Measurements from ENCODE around the gene HNRNPLL. TPM values are rescaled to one million over a fixed set of nuclear protein-coding genes. Genes with fewer than 3 reads are reported as not detected.

HNRNPLL gene
- total and polyA plus RNA-seq, 4 donors, result 7.7 to 18.3 (median 13.1) TPM

DNA sequence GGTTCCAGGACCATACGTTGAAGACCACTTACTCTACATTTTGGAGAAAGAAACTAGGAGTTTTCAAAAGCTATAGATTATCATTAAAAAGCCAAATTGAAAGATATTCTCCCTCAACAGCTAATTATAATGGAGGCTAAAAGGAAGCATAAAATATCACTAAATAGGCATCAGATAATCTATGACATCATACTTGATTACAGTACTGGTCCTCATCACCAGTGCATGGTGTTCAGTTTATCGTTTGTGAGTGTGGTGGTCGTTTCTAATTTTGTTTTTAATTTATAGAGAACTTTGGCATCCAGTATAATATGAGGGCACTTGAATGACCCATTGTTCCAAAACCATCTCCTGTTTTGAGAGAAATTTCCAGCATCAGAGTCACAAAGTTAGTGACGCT, 80.9 kb downstream of the HNRNPLL start:
- no peaks in the 10 kb centered on the region for H3K9me3 ChIP-seq (ENCODE audit: control insufficient read depth in 4 of 4, low read length in 3 of 4)
- H3K27ac ChIP-seq (ENCODE audit: low read depth in 1 of 2, low read length in 2 of 2), result no peak overlapping the region
- H3K4me3 ChIP-seq (ENCODE audit: low read depth in 1 of 3, low read length in 3 of 3), result no peak overlapping the region
- 90% methylated on average over 4 of the region's 4 CpGs for WGBS
- H3K9ac ChIP-seq (ENCODE audit: low read depth in 1 of 2, low read length in 2 of 2), result no peak overlapping the region
- H3K4me1 ChIP-seq (ENCODE audit: control insufficient read depth in 4 of 4, insufficient read depth in 4 of 4, low read length in 3 of 4), result no peaks in the 10 kb centered on the region
- no peaks in the 10 kb centered on the region for H3K27me3 ChIP-seq (ENCODE audit: control insufficient read depth in 4 of 4, insufficient read depth in 4 of 4, low read length in 3 of 4)
- H3K36me3 ChIP-seq (ENCODE audit: control insufficient read depth in 4 of 4, insufficient read depth in 3 of 4, low read depth in 1 of 4, low read length in 3 of 4), result no peaks in the 10 kb centered on the region
- DNase-seq (ENCODE audit: low spot score), result no peak
- TF ChIP-seq, protein P1, sequence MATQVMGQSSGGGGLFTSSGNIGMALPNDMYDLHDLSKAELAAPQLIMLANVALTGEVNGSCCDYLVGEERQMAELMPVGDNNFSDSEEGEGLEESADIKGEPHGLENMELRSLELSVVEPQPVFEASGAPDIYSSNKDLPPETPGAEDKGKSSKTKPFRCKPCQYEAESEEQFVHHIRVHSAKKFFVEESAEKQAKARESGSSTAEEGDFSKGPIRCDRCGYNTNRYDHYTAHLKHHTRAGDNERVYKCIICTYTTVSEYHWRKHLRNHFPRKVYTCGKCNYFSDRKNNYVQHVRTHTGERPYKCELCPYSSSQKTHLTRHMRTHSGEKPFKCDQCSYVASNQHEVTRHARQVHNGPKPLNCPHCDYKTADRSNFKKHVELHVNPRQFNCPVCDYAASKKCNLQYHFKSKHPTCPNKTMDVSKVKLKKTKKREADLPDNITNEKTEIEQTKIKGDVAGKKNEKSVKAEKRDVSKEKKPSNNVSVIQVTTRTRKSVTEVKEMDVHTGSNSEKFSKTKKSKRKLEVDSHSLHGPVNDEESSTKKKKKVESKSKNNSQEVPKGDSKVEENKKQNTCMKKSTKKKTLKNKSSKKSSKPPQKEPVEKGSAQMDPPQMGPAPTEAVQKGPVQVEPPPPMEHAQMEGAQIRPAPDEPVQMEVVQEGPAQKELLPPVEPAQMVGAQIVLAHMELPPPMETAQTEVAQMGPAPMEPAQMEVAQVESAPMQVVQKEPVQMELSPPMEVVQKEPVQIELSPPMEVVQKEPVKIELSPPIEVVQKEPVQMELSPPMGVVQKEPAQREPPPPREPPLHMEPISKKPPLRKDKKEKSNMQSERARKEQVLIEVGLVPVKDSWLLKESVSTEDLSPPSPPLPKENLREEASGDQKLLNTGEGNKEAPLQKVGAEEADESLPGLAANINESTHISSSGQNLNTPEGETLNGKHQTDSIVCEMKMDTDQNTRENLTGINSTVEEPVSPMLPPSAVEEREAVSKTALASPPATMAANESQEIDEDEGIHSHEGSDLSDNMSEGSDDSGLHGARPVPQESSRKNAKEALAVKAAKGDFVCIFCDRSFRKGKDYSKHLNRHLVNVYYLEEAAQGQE (IDR thresholded peaks at IDR 0.05), result no peak
- no peak for TF ChIP-seq GABPA (IDR thresholded peaks at IDR 0.05 in 1 of 2, conservative IDR thresholded peaks at IDR 0.05 in 1 of 2)
- no peak for TF ChIP-seq NR2F2 (IDR thresholded peaks at IDR 0.05)
- TF ChIP-seq ATF3 (IDR thresholded peaks at IDR 0.05), result no peak
- no peak for TF ChIP-seq RXRA (IDR thresholded peaks at IDR 0.05)
- TF ChIP-seq EGR1 (IDR thresholded peaks at IDR 0.05; ENCODE audit: low read depth in 2 of 2), result no peak
- no peak for TF ChIP-seq CTCF (IDR thresholded peaks at IDR 0.05; ENCODE audit: low read depth, low read length, missing input control)
- TF ChIP-seq YY1 (IDR thresholded peaks at IDR 0.05), result no peak
- TF ChIP-seq FOXA1 (IDR thresholded peaks at IDR 0.05), result no peak
- no peak for TF ChIP-seq ZBTB33 (IDR thresholded peaks at IDR 0.05)
- TF ChIP-seq FOXA2 (IDR thresholded peaks at IDR 0.05), result no peak
- no peak for TF ChIP-seq HNF4A (conservative IDR thresholded peaks at IDR 0.05)
- TF ChIP-seq, protein P2, sequence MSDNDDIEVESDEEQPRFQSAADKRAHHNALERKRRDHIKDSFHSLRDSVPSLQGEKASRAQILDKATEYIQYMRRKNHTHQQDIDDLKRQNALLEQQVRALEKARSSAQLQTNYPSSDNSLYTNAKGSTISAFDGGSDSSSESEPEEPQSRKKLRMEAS (IDR thresholded peaks at IDR 0.05), result no peak
- TF ChIP-seq JUND (IDR thresholded peaks at IDR 0.05), result no peak
- TF ChIP-seq HNF4G (IDR thresholded peaks at IDR 0.05), result no peak
- TF ChIP-seq RAD21 (IDR thresholded peaks at IDR 0.05), result no peak
- no peak for TF ChIP-seq TAF1 (conservative IDR thresholded peaks at IDR 0.05)
- no peak for TF ChIP-seq SP1 (IDR thresholded peaks at IDR 0.05)

All from liver (tissue), 9 donors.